Thyroid gland (tissue), 4 donors: Measurements from ENCODE around the gene ATF6. TPM values are rescaled to one million over a fixed set of nuclear protein-coding genes. Genes with fewer than 3 reads are reported as not detected.

ENCODE experiments used
- DNase-seq, 2 donors: peaks; one replicate each; pipeline ENCODE4 v3.0.0-alpha.2; 2019
- H3K27ac ChIP-seq, 3 donors: fragments of 200-600 bp; sonication (generic); 1 replicate in 2 of 3; 2 replicates in 1 of 3; pipeline ENCODE4 v1.5.1; 2016 to 2019; ENCODE audit warnings: mild to moderate bottlenecking in 1 of 3, moderate library complexity in 1 of 3
- H3K27me3 ChIP-seq: fragments of 200-600 bp; sonication (generic); one replicate; pipeline ENCODE4 v1.5.1; 2019
- H3K36me3 ChIP-seq, 2 donors: fragments of 200-600 bp; sonication (generic); one replicate each; pipeline ENCODE4 v1.5.1; 2016 to 2019
- H3K4me1 ChIP-seq, 2 donors: fragments of 200-600 bp; sonication (generic); one replicate each; pipeline ENCODE4 v1.5.1; 2017 to 2019
- H3K4me3 ChIP-seq, 3 donors: fragments of 200-600 bp; sonication (generic); replicated peaks in 1 of 3; 1 replicate in 2 of 3; 2 replicates in 1 of 3; pipeline ENCODE4 v1.5.1; 2016; ENCODE audit warnings: mild to moderate bottlenecking in 1 of 3
- H3K9me3 ChIP-seq: fragments of 200-600 bp; sonication (generic); one replicate; pipeline ENCODE4 v1.5.1; 2017
- CTCF ChIP-seq, 6 experiments: fragments of 200-600 bp in 3 of 6; fragments of 450-650 bp in 3 of 6; sonication (generic) in 3 of 6; IDR thresholded peaks; one replicate each; pipeline ENCODE4 v1.5.1; 2016 to 2019; ENCODE audit warnings: antibody characterized with exemption in 6 of 6, mild to moderate bottlenecking in 2 of 6, inconsistent platforms in 1 of 6, moderate library complexity in 1 of 6
- POLR2A ChIP-seq, 2 donors: fragments of 450-650 bp; IDR thresholded peaks; one replicate each; pipeline ENCODE4 v1.6.1; 2017; ENCODE audit warnings: antibody characterized with exemption in 2 of 2, mild to moderate bottlenecking in 2 of 2, moderate library complexity in 1 of 2
- WGBS, 2 donors: methylation state at CpG; one replicate each; pipeline ENCODE4 v1.1.5; 2017; 5-methylcytosine and 5-hydroxymethylcytosine counted together
- intact Hi-C: fragments of 100-400 bp; cut with DNase I; formaldehyde crosslinking; loops from one replicate; pipeline ENCODE4 v1.15.1; 2023
- total RNA-seq, 4 donors: library from RNA; depleted of rRNA; stranded (reverse); fragments of >200 nt; gene quantifications; one replicate each; pipeline ENCODE4 v1.2.3, GENCODE V29; 2016

Gene ATF6
- total RNA-seq, 4 donors from 2014 or later, result 35.8 to 45.6 (median 38.7) TPM

GRCh38 chr1:161956097-161956496 lies 190.0 kb downstream of the ATF6 start:
- no peaks in the 10 kb centered on the region for H3K27me3 ChIP-seq
- H3K36me3 ChIP-seq, result peaks cover 4 to 8% of the 10 kb centered on the region in 2 donors
- H3K4me1 ChIP-seq, result peaks cover 0 to 10% of the 10 kb centered on the region in 2 donors
- no peak for TF ChIP-seq POLR2A (IDR thresholded peaks at IDR 0.05)
- no peak for TF ChIP-seq CTCF (IDR thresholded peaks at IDR 0.05)
- DNase-seq, result no peak
- WGBS, 2 donors, result 85 to 87% methylated on average over 4 of the region's 4 CpGs
- intact Hi-C loops, result no loop called here
- H3K4me3 ChIP-seq, result no peak overlapping the region
- no peaks in the 10 kb centered on the region for H3K9me3 ChIP-seq
- H3K27ac ChIP-seq, result no peak overlapping the region

GRCh38 chr1:161956930-161957329 lies 190.8 kb downstream of the ATF6 start:
- no peak overlapping the region for H3K4me3 ChIP-seq
- 85 to 88% methylated on average over 3 of the region's 3 CpGs for WGBS, 2 donors
- intact Hi-C loops, result no loop called here
- no peaks in the 10 kb centered on the region for H3K27me3 ChIP-seq
- H3K27ac ChIP-seq, result no peak overlapping the region
- peaks cover 4 to 8% of the 10 kb centered on the region in 2 donors for H3K36me3 ChIP-seq
- TF ChIP-seq CTCF (IDR thresholded peaks at IDR 0.05) (no peak), POLR2A (IDR thresholded peaks at IDR 0.05) (no peak)
- peaks cover 0 to 15% of the 10 kb centered on the region in 2 donors for H3K4me1 ChIP-seq
- DNase-seq, result no peak
- H3K9me3 ChIP-seq, result no peaks in the 10 kb centered on the region

- H3K36me3 ChIP-seq, result peaks cover 4 to 8% of the 10 kb centered on the region in 2 donors
- H3K4me3 ChIP-seq, result no peak overlapping the region
- H3K9me3 ChIP-seq, result no peaks in the 10 kb centered on the region
- no peak for DNase-seq
- H3K27ac ChIP-seq, result no peak overlapping the region
- no peaks in the 10 kb centered on the region for H3K27me3 ChIP-seq
- TF ChIP-seq POLR2A (IDR thresholded peaks at IDR 0.05) (no peak), CTCF (IDR thresholded peaks at IDR 0.05) (no peak)
- H3K4me1 ChIP-seq, result peaks cover 0 to 13% of the 10 kb centered on the region in 2 donors
- intact Hi-C loops, result no loop called here
- WGBS, 2 donors, result 77 to 80% methylated on average over 7 of the region's 7 CpGs
These were observed 192.3 kb downstream of the ATF6 start for GRCh38 chr1:161958425-161958824.

- Histone ChIP-seq H3K27ac (peak overlapping the region in 2 of 3 donors; percentile 2 to 29), H3K4me3 (no peak overlapping the region), H3K4me1 (peaks cover 0 to 5% of the 10 kb centered on the region in 2 donors), H3K36me3 (peaks cover 4 to 8% of the 10 kb centered on the region in 2 donors), H3K27me3 (no peaks in the 10 kb centered on the region), H3K9me3 (no peaks in the 10 kb centered on the region)
- no peak for DNase-seq
- TF ChIP-seq POLR2A (IDR thresholded peaks at IDR 0.05), result no peak
- TF ChIP-seq CTCF (IDR thresholded peaks at IDR 0.05), result no peak
- 61 to 74% methylated on average over 8 of the region's 8 CpGs for WGBS, 2 donors
- intact Hi-C loops, result no loop called here
These were observed 196.2 kb downstream of the ATF6 start for GRCh38 chr1:161962091-161962887.

GRCh38 chr1:161966067-161966466 lies 199.9 kb downstream of the ATF6 start:
- no peak for TF ChIP-seq CTCF (IDR thresholded peaks at IDR 0.05)
- no peak for TF ChIP-seq POLR2A (IDR thresholded peaks at IDR 0.05)
- WGBS, 2 donors, result 70 to 90% methylated on average over 4 of the region's 4 CpGs
- intact Hi-C loops, result no loop called here

More at GRCh38 chr1:161966067-161966466, 199.9 kb downstream of the ATF6 start:
- Histone ChIP-seq H3K27ac (no peak overlapping the region), H3K4me1 (peaks cover 0 to 5% of the 10 kb centered on the region in 2 donors), H3K36me3 (no peaks in the 10 kb centered on the region), H3K4me3 (no peak overlapping the region), H3K9me3 (no peaks in the 10 kb centered on the region), H3K27me3 (no peaks in the 10 kb centered on the region)
- no peak for DNase-seq
